Cardiac muscle cell (in vitro differentiated cells and primary cell): Measurements from ENCODE around the gene FAM241A. TPM values are rescaled to one million over a fixed set of nuclear protein-coding genes. Genes with fewer than 3 reads are reported as not detected.
A peak's percentile ranks its signal among the peaks of the same experiment; 100 is the strongest.

ENCODE experiments used
- DNase-seq, 2 donors: peaks; one replicate each; pipeline versions ENCODE4 v3.0.0 to v3.0.0-alpha.2; 2010 to 2017; ENCODE audit warnings: low read depth in 1 of 2, low spot score in 1 of 2
- H3K27ac ChIP-seq: fragments of 200-600 bp; sonication (generic); 2 replicates; pipeline ENCODE4 v1.5.1; 2016
- H3K27me3 ChIP-seq: fragments of 200-600 bp; sonication (generic); 2 replicates; pipeline ENCODE4 v1.6.0; 2016; ENCODE audit warnings: control low read depth
- H3K36me3 ChIP-seq: fragments of 200-600 bp; sonication (generic); 2 replicates; pipeline ENCODE4 v1.5.1; 2016; ENCODE audit warnings: control low read depth
- H3K4me1 ChIP-seq: fragments of 200-600 bp; sonication (generic); 2 replicates; pipeline ENCODE4 v1.8.1; 2017; ENCODE audit warnings: low read depth, mild to moderate bottlenecking, mixed run types
- H3K4me3 ChIP-seq: fragments of 200-600 bp; sonication (generic); 2 replicates; pipeline ENCODE4 v1.5.1; 2016; ENCODE audit warnings: mild to moderate bottlenecking
- H3K9me3 ChIP-seq: fragments of 200-600 bp; sonication (generic); 2 replicates; pipeline ENCODE4 v1.5.1; 2017; ENCODE audit warnings: low read depth, mild to moderate bottlenecking, control low read depth
- CTCF ChIP-seq: IDR thresholded peaks from 2 replicates; pipeline ENCODE4 v1.5.1; 2012; ENCODE audit warnings: low read depth, mild to moderate bottlenecking, low read length
- polyA plus RNA-seq: library from polyadenylated mRNA; unstranded; fragments of >200 nt; fragmentation: Nextera tagmentation; extraction: Ambion mirVana; gene quantifications from 2 replicates; pipeline ENCODE4 v1.2.1, GENCODE V29; 2016
- total RNA-seq: library from RNA; depleted of rRNA; stranded (reverse); fragments of >200 nt; gene quantifications from 2 replicates; pipeline ENCODE4 v1.2.3, GENCODE V29; 2016

The FAM241A gene
- 1.7 and 2.3 TPM in 2 replicates for total RNA-seq
- 4.3 and 4.7 TPM in 2 replicates for polyA plus RNA-seq

GRCh38 chr4:112145326-112145789 is at the start of gene FAM241A:
Gene FAM241A, plus strand, starts transcription at chr4:112145454. Its CDS starts 127 bp downstream, at chr4:112145581.
- Histone ChIP-seq H3K27ac (peak within 1 kb of the TSS; percentile 15), H3K9me3 (no peaks in the 10 kb centered on the region)

GRCh38 chr4:112098841-112099530 is 46.3 kb upstream of the FAM241A start:
- H3K4me1 ChIP-seq = no peaks in the 10 kb centered on the region
- no peaks in the 10 kb centered on the region for H3K36me3 ChIP-seq
- no peak for DNase-seq
- no peaks in the 10 kb centered on the region for H3K27me3 ChIP-seq
- TF ChIP-seq CTCF = no peak
- no peaks in the 10 kb centered on the region for H3K9me3 ChIP-seq
- no peak overlapping the region for H3K4me3 ChIP-seq
- H3K27ac ChIP-seq = no peak overlapping the region

More at GRCh38 chr4:112145326-112145789, at the start of gene FAM241A:
- DNase-seq = peak; percentile 91 to 92
- peaks cover 5% of the 10 kb centered on the region for H3K4me1 ChIP-seq
- H3K27me3 ChIP-seq = peaks cover 23% of the 10 kb centered on the region
- no peak for TF ChIP-seq CTCF
- H3K36me3 ChIP-seq = no peaks in the 10 kb centered on the region
- peak within 1 kb of the TSS; percentile 59 for H3K4me3 ChIP-seq

- no peaks in the 10 kb centered on the region for H3K4me1 ChIP-seq
- no peaks in the 10 kb centered on the region for H3K27me3 ChIP-seq
- DNase-seq = peak; percentile 55 to 79
- no peaks in the 10 kb centered on the region for H3K36me3 ChIP-seq
- no peak overlapping the region for H3K27ac ChIP-seq
- H3K4me3 ChIP-seq = no peak overlapping the region
- H3K9me3 ChIP-seq = no peaks in the 10 kb centered on the region
- peak; percentile 58 for TF ChIP-seq CTCF
Observed at GRCh38 chr4:112099701-112100297, 45.5 kb upstream of the FAM241A start.

GRCh38 chr4:112102875-112103370 is 42.3 kb upstream of the FAM241A start:
- no peaks in the 10 kb centered on the region for H3K9me3 ChIP-seq
- H3K36me3 ChIP-seq = no peaks in the 10 kb centered on the region
- no peak for TF ChIP-seq CTCF

GRCh38 chr4:112105201-112105969 is 39.9 kb upstream of the FAM241A start:
- no peak for DNase-seq
- H3K4me3 ChIP-seq = no peak overlapping the region
- no peaks in the 10 kb centered on the region for H3K9me3 ChIP-seq
- H3K27ac ChIP-seq = no peak overlapping the region
- H3K27me3 ChIP-seq = no peaks in the 10 kb centered on the region
- H3K36me3 ChIP-seq = no peaks in the 10 kb centered on the region
- no peak for TF ChIP-seq CTCF
- no peaks in the 10 kb centered on the region for H3K4me1 ChIP-seq

More at GRCh38 chr4:112102875-112103370, 42.3 kb upstream of the FAM241A start:
- no peak for DNase-seq
- Histone ChIP-seq H3K4me1 (no peaks in the 10 kb centered on the region), H3K4me3 (no peak overlapping the region), H3K27ac (no peak overlapping the region), H3K27me3 (no peaks in the 10 kb centered on the region)
